Panc1 (cell line): ENCODE results near the gene MGME1.

Experiments used
- CTCF ChIP-seq: fragments of 450-650 bp; IDR thresholded peaks from 2 replicates; pipeline ENCODE4 v1.5.1; 2017; ENCODE audit warnings: mild to moderate bottlenecking
- POLR2AphosphoS5 ChIP-seq: IDR thresholded peaks from 2 replicates; pipeline ENCODE4 v1.6.1; 2012; ENCODE audit warnings: mild to moderate bottlenecking, low read depth, low read length, moderate library complexity
- REST ChIP-seq, 2 experiments: IDR thresholded peaks; 2 replicates each; pipeline ENCODE4 v1.6.1; 2011 to 2012; ENCODE audit warnings: low read depth in 2 of 2, control low read depth in 1 of 2, low read length in 1 of 2, mild to moderate bottlenecking in 1 of 2, moderate library complexity in 1 of 2; ENCODE audit not compliant: insufficient read depth in 1 of 2

- TF ChIP-seq REST (IDR thresholded peaks at IDR 0.05; ENCODE audit: insufficient read depth in 1 of 2, low read depth in 2 of 2, low read length in 1 of 2): no peak
- peak; percentile 94 for TF ChIP-seq CTCF
- TF ChIP-seq POLR2AphosphoS5: peak; percentile 85
Measured at GRCh38 chr20:17938871-17939619, 29.8 kb upstream of the MGME1 start.
